Measurements from ENCODE around the gene HTT.

The HTT gene

DNA sequence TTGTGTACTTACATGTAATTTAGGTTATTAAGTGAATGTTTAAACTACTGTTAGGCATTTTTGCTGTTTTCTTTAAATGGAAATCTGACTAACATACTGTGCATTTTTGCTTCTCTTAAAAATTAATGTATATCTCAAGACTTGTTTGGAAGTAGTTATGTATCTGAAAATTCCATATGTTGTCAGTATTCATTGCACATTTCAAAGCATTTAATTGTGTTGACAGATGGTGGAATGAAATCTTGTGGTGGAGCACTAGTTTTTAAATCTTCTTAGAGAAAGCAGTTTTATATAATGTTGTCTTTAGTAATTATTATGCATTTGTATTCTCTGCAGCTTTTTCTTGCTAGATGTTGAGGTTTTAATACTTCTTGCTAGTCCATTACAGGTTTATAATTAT is 102.9 kb downstream of the HTT start:
- DNase-seq = no peak

- no peak for DNase-seq
Measured at GRCh38 chr4:3177905-3178304, 103.4 kb downstream of the HTT start.

GRCh38 chr4:3178351-3178750 is 103.9 kb downstream of the HTT start:
- DNase-seq = no peak

DNA sequence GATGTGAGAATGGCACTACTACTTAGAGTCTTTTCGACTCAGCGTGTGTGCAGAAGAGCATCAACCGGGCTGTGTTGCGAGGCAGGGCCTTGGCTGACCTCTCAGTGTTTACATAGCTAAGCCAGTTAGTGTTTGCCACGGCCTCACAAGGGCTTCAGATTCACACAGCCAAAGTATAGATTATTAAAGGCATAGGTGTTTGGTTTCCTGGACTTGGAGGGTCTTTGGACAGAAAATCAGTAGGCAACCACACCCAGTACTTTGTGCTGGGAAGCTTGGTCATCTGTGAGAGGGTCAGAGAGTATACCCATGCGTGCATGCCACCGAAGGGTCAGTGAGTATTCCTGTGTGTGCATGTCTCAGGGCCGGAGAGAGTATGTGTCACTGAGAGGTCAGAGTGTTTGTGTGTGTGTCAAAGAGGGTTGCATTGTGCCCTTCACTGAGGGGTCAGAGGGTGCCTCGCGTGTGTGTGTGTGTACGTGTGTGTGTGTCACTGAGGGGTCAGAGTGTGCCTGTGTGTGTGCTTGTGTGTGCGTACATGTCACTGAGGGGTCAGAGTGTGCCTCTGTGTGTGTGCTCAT is 104.7 kb downstream of the HTT start:
- no peak for DNase-seq

DNA sequence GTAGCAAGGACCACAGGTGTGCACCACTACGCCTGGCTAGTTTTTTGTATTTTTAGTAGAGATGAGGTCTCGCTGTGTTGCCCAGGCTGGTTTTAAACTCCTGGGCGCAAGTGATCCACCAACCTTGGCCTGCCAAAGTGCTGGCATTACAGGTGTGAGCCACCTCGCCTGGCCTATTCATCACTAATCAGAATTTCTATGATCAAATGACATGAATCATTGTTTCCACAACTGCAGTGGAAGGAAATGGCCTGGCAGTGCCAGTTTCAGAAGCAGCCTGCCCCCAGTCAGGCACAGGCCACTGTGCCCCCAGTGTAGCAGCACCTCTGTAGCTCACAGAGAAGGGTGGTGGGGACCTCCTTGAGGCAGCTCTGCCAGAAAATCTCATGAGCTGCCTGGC is 108.5 kb downstream of the HTT start:
- no peak for DNase-seq

DNA sequence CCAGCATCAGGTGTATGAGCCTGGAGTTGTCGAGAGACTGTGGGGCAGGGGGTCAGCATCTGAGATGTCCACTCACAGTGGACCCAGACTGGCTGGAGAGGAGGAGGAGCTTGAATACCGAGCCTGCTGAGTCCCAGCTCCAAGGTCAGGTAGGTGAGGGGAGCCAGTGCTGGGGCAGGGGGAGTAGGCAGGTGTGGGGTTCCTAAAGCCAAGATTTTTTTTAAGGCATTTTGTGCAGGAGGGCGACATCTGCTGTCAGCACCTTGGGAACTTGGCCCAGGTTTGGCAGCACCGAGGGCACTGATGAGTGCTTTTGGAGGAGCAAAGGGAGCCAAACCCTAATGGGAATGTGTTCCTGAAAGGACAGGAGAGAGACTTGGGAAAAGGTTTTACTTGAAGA is 110.2 kb downstream of the HTT start:
- no peak for DNase-seq

- no peak for DNase-seq
Measured at GRCh38 chr4:3186609-3187008, 112.1 kb downstream of the HTT start.

DNA sequence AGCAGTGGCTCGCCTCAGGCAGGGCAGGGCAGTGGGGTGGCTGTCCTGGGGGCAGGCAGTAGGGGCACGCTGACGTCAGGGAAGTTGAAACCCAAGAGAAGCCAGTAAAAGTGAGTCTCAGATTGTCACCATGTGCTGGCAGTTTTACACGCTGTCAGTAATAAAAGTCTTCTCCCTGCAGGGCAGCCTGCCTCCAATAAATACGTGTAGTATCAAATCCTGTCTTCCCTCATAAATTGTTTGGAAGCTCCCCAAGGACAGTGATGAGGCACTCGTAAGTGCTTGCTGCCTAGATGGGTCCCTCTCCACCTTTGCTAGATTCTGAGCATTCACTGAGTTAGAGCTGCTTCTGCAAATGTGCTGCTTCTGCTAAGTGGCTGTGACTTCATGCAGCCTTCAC is 113.6 kb downstream of the HTT start:
- no peak for DNase-seq

DNA sequence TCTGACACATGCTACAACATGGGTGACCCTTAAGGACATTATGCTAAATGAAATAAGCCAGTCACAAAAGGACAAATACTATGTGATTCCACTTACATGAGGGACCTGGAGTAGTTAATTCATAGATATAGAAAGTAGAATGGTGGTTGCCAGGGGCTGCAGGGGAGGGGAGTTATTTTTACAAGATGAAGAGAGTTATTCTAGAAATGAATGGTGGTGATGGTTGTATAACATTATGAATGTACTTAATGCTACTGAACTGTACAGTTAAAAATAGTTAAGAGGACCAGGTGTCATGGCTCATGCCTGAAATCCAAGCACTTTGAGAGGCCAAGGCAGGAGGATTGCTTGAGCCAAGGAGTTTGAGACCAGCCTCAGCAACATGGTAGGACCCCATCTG is 115.0 kb downstream of the HTT start:
- no peak for DNase-seq

DNA sequence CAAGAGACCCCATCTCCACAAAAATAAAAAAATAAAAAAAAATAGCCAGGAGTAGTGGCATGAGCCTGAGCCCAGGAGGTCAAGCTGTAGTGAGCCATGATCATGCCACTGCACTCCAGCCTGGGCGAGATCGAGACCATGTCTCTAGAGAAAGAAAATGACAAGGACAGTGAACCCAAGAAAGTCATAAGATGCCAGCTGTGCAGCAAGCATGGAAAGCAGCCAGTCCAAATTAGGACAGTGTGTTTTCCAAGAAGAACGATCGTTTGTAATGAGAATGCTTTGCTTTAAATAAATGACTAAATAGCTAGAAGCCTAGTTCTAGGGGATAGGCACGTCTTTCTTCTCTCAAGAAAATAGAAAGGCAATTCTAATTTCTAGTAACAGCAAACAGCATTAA is 116.1 kb downstream of the HTT start:
- no peak for DNase-seq

DNA sequence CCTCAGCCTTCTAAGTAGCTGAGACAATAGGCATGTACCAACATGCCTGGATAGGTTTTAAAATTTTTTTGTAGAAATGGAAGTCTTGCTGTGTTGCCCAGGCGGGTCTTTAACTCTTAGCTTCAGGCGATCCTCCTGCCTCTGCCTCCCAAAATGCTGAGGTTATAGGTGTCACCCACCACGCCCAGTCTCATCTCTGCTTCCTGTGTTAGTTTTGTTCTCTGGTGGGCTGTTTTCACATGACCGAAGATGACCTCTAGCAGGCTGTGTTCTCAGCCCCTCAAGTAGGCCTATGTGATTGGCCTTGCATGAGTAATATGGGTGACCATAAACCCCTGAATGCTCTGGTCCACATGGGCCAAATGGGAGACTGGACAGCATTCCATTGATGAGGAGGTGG is 117.7 kb downstream of the HTT start:
- DNase-seq = no peak

DNA sequence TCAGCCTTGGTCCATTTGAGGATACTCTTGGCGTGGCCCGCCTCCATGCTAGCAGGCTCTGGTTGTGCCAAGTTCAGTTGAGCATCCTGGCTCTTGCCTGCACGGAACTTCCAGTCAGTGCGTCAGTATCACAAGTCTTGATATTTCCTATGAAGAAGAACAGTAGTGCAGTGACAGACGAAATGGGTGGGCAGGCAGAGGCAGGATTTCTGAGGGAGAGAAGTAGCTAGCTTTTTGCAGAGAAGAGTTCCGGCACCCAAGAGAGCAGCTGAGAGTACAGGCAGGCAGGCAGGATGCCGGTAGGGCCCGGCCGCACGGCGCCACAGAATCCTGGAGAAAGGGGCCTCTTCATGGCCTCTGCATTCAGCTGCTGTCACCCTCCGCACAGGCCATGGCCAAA is 118.3 kb downstream of the HTT start:
- no peak for DNase-seq

GRCh38 chr4:3193531-3194203 is 119.2 kb downstream of the HTT start:
- peak in 1 of 3 experiments; percentile 51 for DNase-seq

- DNase-seq = no peak
Measured at GRCh38 chr4:3196670-3197359, 122.3 kb downstream of the HTT start.

DNA sequence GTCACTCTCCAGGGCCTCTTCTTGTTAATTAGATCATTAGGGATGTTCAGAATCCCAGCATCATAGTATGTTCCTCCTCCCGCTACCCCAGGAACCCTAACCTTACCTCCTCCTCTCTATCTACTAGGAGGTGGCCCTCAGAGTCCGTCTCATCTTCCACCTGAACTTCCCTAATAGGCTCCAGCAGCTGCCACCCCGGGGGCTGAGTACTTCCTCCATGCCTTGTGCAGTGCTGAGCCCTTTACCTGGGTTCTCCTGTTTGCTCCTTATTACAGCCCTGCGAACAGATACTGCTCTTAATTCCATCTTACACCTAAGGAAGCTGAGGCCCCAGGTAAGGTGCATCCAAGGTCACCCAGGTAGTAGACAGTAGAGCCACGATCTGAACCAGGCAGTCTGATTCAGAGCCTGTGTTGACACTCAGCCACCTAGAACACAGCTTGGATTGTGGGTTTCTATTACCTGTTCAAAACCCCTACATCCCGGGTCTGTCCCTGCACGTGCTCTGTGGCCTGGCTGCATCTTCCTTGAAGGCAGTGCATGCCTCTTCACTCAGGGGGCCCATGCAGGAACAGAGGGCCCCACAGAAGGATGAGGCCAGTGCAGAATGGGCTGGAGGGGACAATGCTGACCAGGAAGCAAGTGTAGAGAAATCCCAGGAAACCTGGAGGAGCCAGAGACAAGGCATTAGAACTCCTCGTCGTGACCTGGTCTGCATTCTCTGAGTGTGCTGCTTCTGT is 123.1 kb downstream of the HTT start:
- no peak for DNase-seq

DNA sequence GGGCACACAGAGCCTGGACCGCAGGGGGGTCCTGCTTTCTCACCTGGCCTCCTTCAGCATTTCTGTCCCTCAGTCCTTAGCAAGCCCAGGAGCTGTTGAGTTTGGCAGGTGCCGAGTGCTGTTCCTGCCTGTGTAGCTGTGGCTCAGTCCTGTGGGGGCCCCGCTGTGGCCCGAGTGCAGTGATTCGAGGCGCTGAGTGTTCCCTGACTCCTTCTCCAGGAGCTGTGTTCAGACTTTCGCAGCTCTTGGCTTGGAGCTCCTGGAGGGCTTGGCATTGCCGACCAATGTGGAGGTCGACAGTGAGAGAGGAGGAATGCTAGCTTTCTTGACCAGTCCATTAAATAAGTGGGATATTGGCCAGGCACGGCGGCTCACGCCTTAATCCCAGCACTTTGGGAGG is 124.4 kb downstream of the HTT start:
- DNase-seq = no peak

GRCh38 chr4:3199653-3200422 is 125.4 kb downstream of the HTT start:
- no peak for DNase-seq

GRCh38 chr4:3200423-3201090 is 126.1 kb downstream of the HTT start:
- no peak for DNase-seq

DNA sequence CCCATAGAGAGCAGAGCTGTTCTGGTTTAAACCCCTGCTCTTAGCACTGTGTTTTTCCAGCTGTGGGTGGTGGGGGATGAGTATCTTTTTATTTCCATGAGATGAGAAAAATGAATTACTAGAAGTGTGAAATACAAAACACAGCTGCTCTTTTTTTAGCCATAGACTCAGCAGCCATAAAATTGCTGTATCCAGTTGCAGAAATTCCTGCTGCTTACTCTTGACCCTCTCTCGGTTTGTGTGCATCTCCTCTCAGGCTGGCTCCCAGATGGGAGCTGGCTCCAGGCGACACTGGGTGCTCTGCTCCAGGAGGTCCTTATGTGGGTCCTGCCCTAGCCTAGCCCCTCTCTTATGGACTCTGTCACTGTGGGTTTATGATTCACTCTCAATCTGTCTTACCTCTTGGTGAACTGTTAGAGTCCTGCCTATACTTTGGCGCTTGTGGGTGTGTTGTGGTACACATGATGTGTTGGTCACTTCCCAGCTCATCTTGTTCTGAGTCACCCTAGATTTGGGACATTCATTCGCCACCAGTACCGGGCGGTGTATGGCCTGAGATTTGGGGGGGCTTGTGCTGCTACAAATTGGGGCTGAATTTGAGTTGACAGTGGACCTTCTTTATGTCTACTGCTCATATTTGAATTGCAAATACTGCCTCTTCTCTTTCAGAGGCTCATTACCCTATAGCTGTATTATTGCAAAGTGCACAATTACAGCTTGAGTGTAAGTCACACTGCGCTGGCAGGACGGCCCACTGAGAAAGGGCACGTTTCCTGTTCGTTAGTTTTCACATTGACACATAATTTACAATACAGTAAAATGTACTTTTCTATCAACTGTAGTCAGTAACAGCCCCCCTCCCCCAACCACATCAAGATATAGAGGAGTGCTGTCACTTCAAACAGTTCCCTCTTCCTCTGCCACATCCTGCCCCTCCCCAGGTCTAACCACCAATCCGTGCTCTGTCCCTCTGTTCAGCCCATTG is 127.5 kb downstream of the HTT start:
- no peak for DNase-seq

GRCh38 chr4:3202836-3203820 is 128.6 kb downstream of the HTT start:
- no peak for DNase-seq
